Measurements from ENCODE around the gene RAB27A.

GRCh38 chr15:55327387-55327786, 37.8 kb upstream of the RAB27A start:
- TF ChIP-seq GABPA (tag; conservative IDR thresholded peaks at IDR 0.05; ENCODE audit: low read depth) (no peak), JUN (IDR thresholded peaks at IDR 0.05; ENCODE audit: borderline replicate concordance, low read depth, low read length) (no peak), JUN (CRISPR knock-in tag; IDR thresholded peaks at IDR 0.05; ENCODE audit: borderline replicate concordance) (no peak), JUND (IDR thresholded peaks at IDR 0.05; ENCODE audit: borderline replicate concordance, low read depth, low read length) (no peak), JUND (tag; IDR thresholded peaks at IDR 0.05; ENCODE audit: borderline replicate concordance, low read depth, low read length) (no peak), IRF9 (tag; IDR thresholded peaks at IDR 0.05) (no peak), POLR2A (conservative IDR thresholded peaks at IDR 0.05) (no peak), ESRRB (CRISPR knock-in tag; IDR thresholded peaks at IDR 0.05; ENCODE audit: borderline replicate concordance) (no peak), ZNF436 (CRISPR knock-in tag; IDR thresholded peaks at IDR 0.05) (no peak), MAX (CRISPR knock-in tag; IDR thresholded peaks at IDR 0.05) (no peak), ZBED1 (IDR thresholded peaks at IDR 0.05) (no peak), CTCF (IDR thresholded peaks at IDR 0.05 in 2 of 3, conservative IDR thresholded peaks at IDR 0.05 in 1 of 3; ENCODE audit: insufficient read depth in 2 of 3, low read depth in 1 of 3, low read length in 3 of 3) (no peak), SIN3B (IDR thresholded peaks at IDR 0.05; ENCODE audit: low read depth) (no peak), TAL1 (IDR thresholded peaks at IDR 0.05) (no peak)
- TF ChIP-seq, protein P1, sequence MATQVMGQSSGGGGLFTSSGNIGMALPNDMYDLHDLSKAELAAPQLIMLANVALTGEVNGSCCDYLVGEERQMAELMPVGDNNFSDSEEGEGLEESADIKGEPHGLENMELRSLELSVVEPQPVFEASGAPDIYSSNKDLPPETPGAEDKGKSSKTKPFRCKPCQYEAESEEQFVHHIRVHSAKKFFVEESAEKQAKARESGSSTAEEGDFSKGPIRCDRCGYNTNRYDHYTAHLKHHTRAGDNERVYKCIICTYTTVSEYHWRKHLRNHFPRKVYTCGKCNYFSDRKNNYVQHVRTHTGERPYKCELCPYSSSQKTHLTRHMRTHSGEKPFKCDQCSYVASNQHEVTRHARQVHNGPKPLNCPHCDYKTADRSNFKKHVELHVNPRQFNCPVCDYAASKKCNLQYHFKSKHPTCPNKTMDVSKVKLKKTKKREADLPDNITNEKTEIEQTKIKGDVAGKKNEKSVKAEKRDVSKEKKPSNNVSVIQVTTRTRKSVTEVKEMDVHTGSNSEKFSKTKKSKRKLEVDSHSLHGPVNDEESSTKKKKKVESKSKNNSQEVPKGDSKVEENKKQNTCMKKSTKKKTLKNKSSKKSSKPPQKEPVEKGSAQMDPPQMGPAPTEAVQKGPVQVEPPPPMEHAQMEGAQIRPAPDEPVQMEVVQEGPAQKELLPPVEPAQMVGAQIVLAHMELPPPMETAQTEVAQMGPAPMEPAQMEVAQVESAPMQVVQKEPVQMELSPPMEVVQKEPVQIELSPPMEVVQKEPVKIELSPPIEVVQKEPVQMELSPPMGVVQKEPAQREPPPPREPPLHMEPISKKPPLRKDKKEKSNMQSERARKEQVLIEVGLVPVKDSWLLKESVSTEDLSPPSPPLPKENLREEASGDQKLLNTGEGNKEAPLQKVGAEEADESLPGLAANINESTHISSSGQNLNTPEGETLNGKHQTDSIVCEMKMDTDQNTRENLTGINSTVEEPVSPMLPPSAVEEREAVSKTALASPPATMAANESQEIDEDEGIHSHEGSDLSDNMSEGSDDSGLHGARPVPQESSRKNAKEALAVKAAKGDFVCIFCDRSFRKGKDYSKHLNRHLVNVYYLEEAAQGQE (IDR thresholded peaks at IDR 0.05; ENCODE audit: borderline replicate concordance): no peak
- TF ChIP-seq, protein P1 (CRISPR knock-in tag; IDR thresholded peaks at IDR 0.05; ENCODE audit: low read depth): no peak
